Measurements from ENCODE around the gene ASCL1.

Gene ASCL1

DNA sequence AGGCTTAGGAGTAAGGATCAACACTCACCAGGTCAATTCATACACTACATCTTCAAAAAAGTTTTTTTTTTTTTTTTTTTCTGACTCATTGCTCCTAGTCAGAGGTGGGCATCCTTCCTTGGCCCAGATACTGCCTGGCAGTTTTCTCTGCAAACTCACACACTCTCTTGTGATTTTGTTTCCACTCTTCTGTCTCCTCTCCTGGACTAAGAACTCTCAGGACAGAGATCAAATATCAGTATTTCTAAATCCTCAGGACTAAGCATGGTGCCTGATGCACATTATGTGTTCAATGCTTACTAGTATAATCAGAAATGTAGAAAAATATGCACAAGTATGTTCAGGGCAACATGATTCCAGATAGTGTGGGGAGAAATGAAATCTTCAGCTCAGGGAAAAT, 30.3 kb upstream of the ASCL1 start:
- no peak overlapping the region for H3K27ac Mint-ChIP-seq (ENCODE audit: low read depth)
- ATAC-seq (replicated peaks; ENCODE audit: extremely low read depth, poor library complexity, severe bottlenecking) (no peak), DNase-seq (ENCODE audit: low spot score in 2 of 2) (no peak)
- H3K4me1 Mint-ChIP-seq: no peaks in the 10 kb centered on the region
- H3K4me3 Mint-ChIP-seq: no peak overlapping the region
- H3K9me3 Mint-ChIP-seq: no peaks in the 10 kb centered on the region
- H3K27me3 Mint-ChIP-seq: peaks cover 27% of the 10 kb centered on the region
- no peaks in the 10 kb centered on the region for H3K36me3 Mint-ChIP-seq (ENCODE audit: insufficient read depth)

- DNase-seq (ENCODE audit: low spot score in 2 of 2): no peak
- H3K36me3 Mint-ChIP-seq (ENCODE audit: insufficient read depth): no peaks in the 10 kb centered on the region
- H3K9me3 Mint-ChIP-seq: no peaks in the 10 kb centered on the region
- ATAC-seq (replicated peaks; ENCODE audit: extremely low read depth, poor library complexity, severe bottlenecking): no peak
- H3K27ac Mint-ChIP-seq (ENCODE audit: low read depth): no peak overlapping the region
- peaks cover 73% of the 10 kb centered on the region for H3K27me3 Mint-ChIP-seq
- no peak overlapping the region for H3K4me3 Mint-ChIP-seq
- no peaks in the 10 kb centered on the region for H3K4me1 Mint-ChIP-seq
These were observed 24.3 kb upstream of the ASCL1 start for GRCh38 chr12:102933168-102933567.

DNA sequence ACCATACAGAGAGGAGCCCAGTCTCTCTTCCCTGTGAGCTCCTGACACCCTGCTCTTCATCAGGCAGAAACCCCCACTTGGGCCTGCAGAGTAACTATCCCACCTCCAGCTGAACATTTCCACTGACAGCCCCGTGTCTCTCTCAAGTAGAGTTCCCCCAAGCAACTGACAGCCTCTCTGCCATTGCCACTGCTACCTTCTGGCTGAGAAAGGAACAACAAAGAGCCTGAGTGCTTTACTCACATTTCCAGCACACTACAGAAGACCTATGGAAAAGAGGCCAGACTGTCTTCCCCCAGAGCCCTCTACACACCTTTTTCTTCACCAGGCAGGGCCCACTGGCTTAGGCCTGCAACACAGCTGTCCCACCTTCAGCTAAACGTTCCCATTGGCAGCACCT, 18.4 kb upstream of the ASCL1 start:
- H3K27me3 Mint-ChIP-seq: peaks cover 62% of the 10 kb centered on the region
- no peaks in the 10 kb centered on the region for H3K36me3 Mint-ChIP-seq (ENCODE audit: insufficient read depth)
- H3K4me1 Mint-ChIP-seq: no peaks in the 10 kb centered on the region
- ATAC-seq (replicated peaks; ENCODE audit: extremely low read depth, poor library complexity, severe bottlenecking) (no peak), DNase-seq (ENCODE audit: low spot score in 2 of 2) (no peak)
- no peak overlapping the region for H3K27ac Mint-ChIP-seq (ENCODE audit: low read depth)
- H3K4me3 Mint-ChIP-seq: no peak overlapping the region
- H3K9me3 Mint-ChIP-seq: no peaks in the 10 kb centered on the region

DNA sequence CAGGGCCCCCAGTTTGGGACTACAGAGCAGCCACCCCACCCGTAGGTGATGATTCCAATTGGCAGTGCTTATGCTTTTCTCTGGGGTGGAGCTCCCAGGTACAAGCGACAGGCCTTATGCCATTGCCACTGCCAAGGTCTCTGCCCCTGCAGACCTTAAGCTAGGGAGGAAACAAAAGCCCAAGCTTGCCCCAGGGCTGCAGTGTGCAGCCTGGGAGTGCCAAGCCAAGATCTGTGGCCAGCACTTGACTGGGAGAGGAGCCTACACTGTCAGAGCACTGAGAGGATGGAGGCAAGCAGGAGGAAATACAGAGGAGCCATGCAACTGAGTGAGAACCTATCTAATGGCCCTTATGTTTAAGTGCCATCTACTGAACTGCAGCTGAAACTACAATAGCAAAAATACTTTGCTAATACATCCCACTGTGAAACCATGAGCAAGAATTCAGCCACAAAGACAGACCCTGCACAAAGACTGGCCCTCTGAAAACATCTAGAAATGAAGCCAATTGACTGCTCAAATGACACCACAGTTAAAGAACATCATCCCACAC, 17.7 kb upstream of the ASCL1 start:
- DNase-seq (ENCODE audit: low spot score in 2 of 2) (no peak), ATAC-seq (replicated peaks; ENCODE audit: extremely low read depth, poor library complexity, severe bottlenecking) (no peak)
- Mint-ChIP-seq H3K27ac (ENCODE audit: low read depth) (no peak overlapping the region), H3K4me1 (no peaks in the 10 kb centered on the region), H3K27me3 (peaks cover 55% of the 10 kb centered on the region), H3K4me3 (no peak overlapping the region), H3K36me3 (ENCODE audit: insufficient read depth) (no peaks in the 10 kb centered on the region), H3K9me3 (no peaks in the 10 kb centered on the region)

DNA sequence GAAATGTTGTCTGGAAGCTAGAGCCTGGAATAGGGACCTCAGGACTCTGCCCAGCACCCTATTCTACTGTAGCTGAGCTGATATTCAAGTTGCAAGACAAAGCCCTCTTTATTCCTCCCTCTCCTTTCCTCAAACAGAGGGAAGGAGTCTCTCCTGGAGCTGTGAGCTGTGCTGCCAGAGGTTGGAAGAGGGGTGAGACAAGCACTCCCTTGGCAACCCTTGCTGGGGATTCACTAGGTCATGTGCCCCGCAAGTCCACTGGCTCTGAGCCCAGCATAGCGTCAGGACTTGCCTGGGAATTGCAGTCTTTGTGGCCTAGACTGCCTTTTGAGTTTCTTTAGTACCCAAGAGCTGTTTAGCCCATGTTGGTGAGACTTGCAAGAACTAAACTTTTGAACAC, 11.4 kb upstream of the ASCL1 start:
- no peak for ATAC-seq (replicated peaks; ENCODE audit: extremely low read depth, poor library complexity, severe bottlenecking)
- H3K36me3 Mint-ChIP-seq (ENCODE audit: insufficient read depth): no peaks in the 10 kb centered on the region
- H3K4me3 Mint-ChIP-seq: no peak overlapping the region
- H3K4me1 Mint-ChIP-seq: peaks cover 4% of the 10 kb centered on the region
- H3K27ac Mint-ChIP-seq (ENCODE audit: low read depth): no peak overlapping the region
- H3K9me3 Mint-ChIP-seq: no peaks in the 10 kb centered on the region
- peaks cover 43% of the 10 kb centered on the region for H3K27me3 Mint-ChIP-seq
- DNase-seq (ENCODE audit: low spot score in 2 of 2): no peak

DNA sequence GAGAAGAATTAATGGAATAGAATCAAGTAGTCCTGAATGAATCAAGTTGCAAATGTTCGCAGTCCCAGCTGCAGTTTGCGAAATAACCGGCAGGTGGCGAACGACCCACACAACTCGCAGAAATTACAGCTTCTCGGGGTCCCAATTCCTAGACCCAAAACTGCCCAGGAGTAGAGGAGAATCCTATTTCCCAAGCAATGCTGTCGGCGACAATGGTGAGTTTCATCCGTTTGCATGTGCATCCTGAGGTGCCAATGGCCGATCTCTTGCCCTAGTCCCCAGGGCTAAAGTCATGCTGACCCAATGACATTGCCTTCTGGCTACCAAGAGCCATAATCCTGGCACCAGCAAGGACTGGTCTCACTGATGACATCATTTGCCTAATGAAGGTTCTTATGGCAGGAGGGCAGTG, 8.5 kb upstream of the ASCL1 start:
- peaks cover 59% of the 10 kb centered on the region for H3K27me3 Mint-ChIP-seq
- H3K27ac Mint-ChIP-seq (ENCODE audit: low read depth): no peak overlapping the region
- H3K36me3 Mint-ChIP-seq (ENCODE audit: insufficient read depth): no peaks in the 10 kb centered on the region
- DNase-seq (ENCODE audit: low spot score in 2 of 2): peak in 1 of 2 donors; percentile 37
- ATAC-seq (replicated peaks; ENCODE audit: extremely low read depth, poor library complexity, severe bottlenecking): no peak
- H3K4me3 Mint-ChIP-seq: no peak overlapping the region
- peaks cover 4% of the 10 kb centered on the region for H3K4me1 Mint-ChIP-seq
- no peaks in the 10 kb centered on the region for H3K9me3 Mint-ChIP-seq

GRCh38 chr12:102950107-102950949, 7.1 kb upstream of the ASCL1 start:
- H3K4me3 Mint-ChIP-seq: no peak overlapping the region
- no peak for DNase-seq (ENCODE audit: low spot score in 2 of 2)

GRCh38 chr12:102950950-102951619, 6.4 kb upstream of the ASCL1 start:
- Mint-ChIP-seq H3K4me1 (peaks cover 4% of the 10 kb centered on the region), H3K27ac (ENCODE audit: low read depth) (no peak overlapping the region)

More at GRCh38 chr12:102950107-102950949, 7.1 kb upstream of the ASCL1 start:
- no peaks in the 10 kb centered on the region for H3K36me3 Mint-ChIP-seq (ENCODE audit: insufficient read depth)
- H3K27me3 Mint-ChIP-seq: peaks cover 73% of the 10 kb centered on the region
- no peak overlapping the region for H3K27ac Mint-ChIP-seq (ENCODE audit: low read depth)
- no peaks in the 10 kb centered on the region for H3K9me3 Mint-ChIP-seq
- ATAC-seq (replicated peaks; ENCODE audit: extremely low read depth, poor library complexity, severe bottlenecking): no peak
- H3K4me1 Mint-ChIP-seq: peaks cover 4% of the 10 kb centered on the region

GRCh38 chr12:102951841-102952240, 5.6 kb upstream of the ASCL1 start:
- H3K27ac Mint-ChIP-seq (ENCODE audit: low read depth): no peak overlapping the region
- H3K36me3 Mint-ChIP-seq (ENCODE audit: insufficient read depth): no peaks in the 10 kb centered on the region
- peaks cover 83% of the 10 kb centered on the region for H3K27me3 Mint-ChIP-seq
- no peak for ATAC-seq (replicated peaks; ENCODE audit: extremely low read depth, poor library complexity, severe bottlenecking)
- no peak overlapping the region for H3K4me3 Mint-ChIP-seq
- H3K9me3 Mint-ChIP-seq: no peaks in the 10 kb centered on the region
- H3K4me1 Mint-ChIP-seq: peaks cover 7% of the 10 kb centered on the region
- DNase-seq (ENCODE audit: low spot score in 2 of 2): no peak

More at GRCh38 chr12:102950950-102951619, 6.4 kb upstream of the ASCL1 start:
- Mint-ChIP-seq H3K4me3 (no peak overlapping the region), H3K27me3 (peaks cover 81% of the 10 kb centered on the region), H3K36me3 (ENCODE audit: insufficient read depth) (no peaks in the 10 kb centered on the region), H3K9me3 (no peaks in the 10 kb centered on the region)
- DNase-seq (ENCODE audit: low spot score in 2 of 2) (no peak), ATAC-seq (replicated peaks; ENCODE audit: extremely low read depth, poor library complexity, severe bottlenecking) (no peak)

GRCh38 chr12:102953221-102953620, 4.3 kb upstream of the ASCL1 start:
- Mint-ChIP-seq H3K36me3 (ENCODE audit: insufficient read depth) (no peaks in the 10 kb centered on the region), H3K9me3 (no peaks in the 10 kb centered on the region), H3K4me1 (peaks cover 18% of the 10 kb centered on the region), H3K4me3 (no peak overlapping the region), H3K27me3 (peaks cover 82% of the 10 kb centered on the region), H3K27ac (ENCODE audit: low read depth) (no peak overlapping the region)
- DNase-seq (ENCODE audit: low spot score in 2 of 2) (no peak), ATAC-seq (replicated peaks; ENCODE audit: extremely low read depth, poor library complexity, severe bottlenecking) (no peak)

- H3K4me1 Mint-ChIP-seq: peaks cover 18% of the 10 kb centered on the region
- ATAC-seq (replicated peaks; ENCODE audit: extremely low read depth, poor library complexity, severe bottlenecking) (no peak), DNase-seq (ENCODE audit: low spot score in 2 of 2) (no peak)
- no peak overlapping the region for H3K27ac Mint-ChIP-seq (ENCODE audit: low read depth)
- no peak overlapping the region for H3K4me3 Mint-ChIP-seq
- no peaks in the 10 kb centered on the region for H3K9me3 Mint-ChIP-seq
- peaks cover 86% of the 10 kb centered on the region for H3K27me3 Mint-ChIP-seq
- H3K36me3 Mint-ChIP-seq (ENCODE audit: insufficient read depth): no peaks in the 10 kb centered on the region
These were observed 3.3 kb upstream of the ASCL1 start for GRCh38 chr12:102954134-102954533.

DNA sequence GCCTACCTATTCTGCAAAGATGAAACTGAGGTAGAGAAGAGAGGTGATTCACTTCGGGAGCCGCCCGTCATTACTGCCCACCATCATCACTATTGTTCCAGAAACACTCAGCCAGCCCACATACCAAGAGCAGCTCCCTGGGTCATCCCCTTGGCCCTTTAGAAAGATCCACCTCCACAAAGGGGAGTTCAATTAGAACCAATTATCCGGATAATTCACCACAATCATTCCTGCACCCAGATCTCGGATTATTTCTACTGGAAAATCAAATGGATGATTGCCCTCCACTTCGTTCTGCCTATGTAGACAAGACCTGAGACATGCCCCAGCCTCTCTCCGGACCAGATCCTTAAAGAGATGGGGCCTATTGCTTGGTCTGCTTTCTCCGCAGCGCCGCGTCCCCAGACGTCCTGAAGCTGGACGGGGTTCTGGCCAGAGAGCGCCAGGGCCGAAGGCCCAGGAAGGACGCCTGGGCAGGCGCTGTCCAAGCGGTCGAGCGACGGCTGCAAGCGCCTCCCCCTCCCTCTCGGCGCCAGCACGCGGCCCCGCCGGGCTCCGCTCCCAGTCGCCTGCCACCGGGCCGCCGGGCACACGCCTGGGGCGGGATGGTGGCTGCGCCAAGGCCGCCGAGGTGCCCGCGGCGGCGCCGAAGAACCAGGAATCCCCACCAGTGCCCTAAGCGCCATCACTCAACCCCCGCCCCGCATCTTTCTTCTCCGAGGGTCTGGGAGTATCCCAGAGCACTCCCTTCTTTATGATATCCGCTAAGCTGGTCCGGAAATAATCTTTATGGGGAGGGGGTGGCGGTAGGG, 1.3 kb upstream of the ASCL1 start:
- Mint-ChIP-seq H3K27ac (ENCODE audit: low read depth) (no peak overlapping the region), H3K4me1 (peaks cover 14% of the 10 kb centered on the region), H3K27me3 (peaks cover 86% of the 10 kb centered on the region), H3K36me3 (ENCODE audit: insufficient read depth) (peaks cover 3% of the 10 kb centered on the region), H3K4me3 (peak overlapping the region; percentile 65), H3K9me3 (no peaks in the 10 kb centered on the region)
- no peak for ATAC-seq (replicated peaks; ENCODE audit: extremely low read depth, poor library complexity, severe bottlenecking)
- no peak for DNase-seq (ENCODE audit: low spot score in 2 of 2)

Data from central memory CD8-positive, alpha-beta T cell (primary cell).